Activated naive CD4-positive, alpha-beta T cell treated with anti-CD3 and anti-CD28 coated beads, Interleukin-2, amount 50 U/mL, for 24 hours (primary cell): Measurements from ENCODE around the gene ITCH.

ENCODE experiments used
- H3K27ac Mint-ChIP-seq: one replicate; pipeline ENCODE4 v1.8.0; 2021; ENCODE audit warnings: mild to moderate bottlenecking, mixed read lengths
- H3K27me3 Mint-ChIP-seq: one replicate; pipeline ENCODE4 v1.8.0; 2021; ENCODE audit warnings: mixed read lengths
- H3K36me3 Mint-ChIP-seq: one replicate; pipeline ENCODE4 v1.8.0; 2021; ENCODE audit warnings: mixed read lengths
- H3K4me1 Mint-ChIP-seq: one replicate; pipeline ENCODE4 v1.8.0; 2021; ENCODE audit warnings: mixed read lengths
- H3K4me3 Mint-ChIP-seq: one replicate; pipeline ENCODE4 v1.8.0; 2021; ENCODE audit warnings: mild to moderate bottlenecking, mixed read lengths
- H3K9me3 Mint-ChIP-seq: one replicate; pipeline ENCODE4 v1.8.0; 2021; ENCODE audit warnings: mixed read lengths

Gene ITCH

GRCh38 chr20:34560614-34561013 lies 197.5 kb downstream of the ITCH start:
- no peaks in the 10 kb centered on the region for H3K9me3 Mint-ChIP-seq
- peaks cover 19% of the 10 kb centered on the region for H3K4me1 Mint-ChIP-seq
- H3K27ac Mint-ChIP-seq, result no peak overlapping the region
- no peak overlapping the region for H3K4me3 Mint-ChIP-seq
- no peaks in the 10 kb centered on the region for H3K36me3 Mint-ChIP-seq
- no peaks in the 10 kb centered on the region for H3K27me3 Mint-ChIP-seq
